ENCODE data around the gene KLC3. TPM values are rescaled to one million over a fixed set of nuclear protein-coding genes. Genes with fewer than 3 reads are reported as not detected.
A peak's percentile ranks its signal among the peaks of the same experiment; 100 is the strongest.

The KLC3 gene
- total and polyA plus RNA-seq, 2 of the 8 experiments (the other 6 are each of a cell fraction or from before 2014, with no cell fraction given): 1.3 to 2.8 TPM

GRCh38 chr19:45346449-45346848, 5.9 kb downstream of the KLC3 start (continued):
- TF ChIP-seq CHD7 (IDR thresholded peaks at IDR 0.05; ENCODE audit: insufficient replicate concordance, low read length) (no peak), CHD2 (IDR thresholded peaks at IDR 0.05; ENCODE audit: low read length) (no peak), TAF1 (IDR thresholded peaks at IDR 0.05; ENCODE audit: low read depth, low read length) (no peak), RNF2 (IDR thresholded peaks at IDR 0.05; ENCODE audit: borderline replicate concordance, low read depth, low read length, missing control alignments, poor library complexity, severe bottlenecking) (no peak), E2F6 (IDR thresholded peaks at IDR 0.05) (no peak), SRF (IDR thresholded peaks at IDR 0.05; ENCODE audit: low read depth, low read length) (no peak), MAX (IDR thresholded peaks at IDR 0.05) (peak; percentile 20; the same call in 1 of the 2 replicates), SP1 (IDR thresholded peaks at IDR 0.05; ENCODE audit: low read depth, low read length) (no peak), CHD1 (IDR thresholded peaks at IDR 0.05; ENCODE audit: low read depth, low read length) (no peak)

Data from H1 (cell line).